ENCODE measurements around the gene IGDCC3.

The IGDCC3 gene

GRCh38 chr15:65395567-65396202 lies 17.9 kb upstream of the IGDCC3 start:
- Histone ChIP-seq H3K36me3 (ENCODE audit: insufficient read depth, low read length) (no peaks in the 10 kb centered on the region), H3K4me2 (ENCODE audit: insufficient read depth, low read length) (no peak overlapping the region)

GRCh38 chr15:65394936-65395335 lies 17.1 kb upstream of the IGDCC3 start:
- DNase-seq, result no peak
- H3K27ac ChIP-seq (ENCODE audit: low read length), result no peak overlapping the region
- H3K79me2 ChIP-seq (ENCODE audit: insufficient read depth, low read length), result no peaks in the 10 kb centered on the region
- no peak overlapping the region for H2AFZ ChIP-seq (ENCODE audit: low read depth, low read length)
- H3K9me3 ChIP-seq (ENCODE audit: insufficient read depth, low read length, severe bottlenecking), result no peaks in the 10 kb centered on the region
- H4K20me1 ChIP-seq (ENCODE audit: insufficient read depth, low read length), result no peaks in the 10 kb centered on the region
- no peak for TF ChIP-seq EZH2 (IDR thresholded peaks at IDR 0.05; ENCODE audit: borderline replicate concordance, low read depth, low read length, severe bottlenecking)
- no peak for TF ChIP-seq CTCF (IDR thresholded peaks at IDR 0.05; ENCODE audit: borderline replicate concordance, extremely low read depth, low read length, poor library complexity, severe bottlenecking)
- H3K36me3 ChIP-seq (ENCODE audit: insufficient read depth, low read length), result no peaks in the 10 kb centered on the region
- ATAC-seq (ENCODE audit: insufficient read depth, low read depth), result no peak
- no peak overlapping the region for H3K4me3 ChIP-seq (ENCODE audit: low read depth in 1 of 2, low read length in 2 of 2)
- no peak overlapping the region for H3K4me2 ChIP-seq (ENCODE audit: insufficient read depth, low read length)
- peaks cover 21% of the 10 kb centered on the region for H3K27me3 ChIP-seq (ENCODE audit: insufficient read depth, low read length, poor library complexity)
- no peaks in the 10 kb centered on the region for H3K4me1 ChIP-seq (ENCODE audit: insufficient read depth, low read length)
- H3K9ac ChIP-seq (ENCODE audit: low read depth, low read length), result no peak overlapping the region

More at GRCh38 chr15:65395567-65396202, 17.9 kb upstream of the IGDCC3 start:
- TF ChIP-seq CTCF (IDR thresholded peaks at IDR 0.05; ENCODE audit: borderline replicate concordance, extremely low read depth, low read length, poor library complexity, severe bottlenecking) (no peak), EZH2 (IDR thresholded peaks at IDR 0.05; ENCODE audit: borderline replicate concordance, low read depth, low read length, severe bottlenecking) (no peak)
- Histone ChIP-seq H4K20me1 (ENCODE audit: insufficient read depth, low read length) (0 out of 2 replicates have a peak, but pooled peaks cover 3% of the 10 kb centered on the region), H3K4me1 (ENCODE audit: insufficient read depth, low read length) (no peaks in the 10 kb centered on the region), H3K27ac (ENCODE audit: low read length) (no peak overlapping the region), H2AFZ (ENCODE audit: low read depth, low read length) (no peak overlapping the region), H3K4me3 (ENCODE audit: low read depth in 1 of 2, low read length in 2 of 2) (no peak overlapping the region), H3K9ac (ENCODE audit: low read depth, low read length) (no peak overlapping the region), H3K27me3 (ENCODE audit: insufficient read depth, low read length, poor library complexity) (peaks cover 16% of the 10 kb centered on the region), H3K9me3 (ENCODE audit: insufficient read depth, low read length, severe bottlenecking) (no peaks in the 10 kb centered on the region), H3K79me2 (ENCODE audit: insufficient read depth, low read length) (no peaks in the 10 kb centered on the region)
- ATAC-seq (ENCODE audit: insufficient read depth, low read depth) (no peak), DNase-seq (no peak)

GRCh38 chr15:65394280-65394789 lies 16.5 kb upstream of the IGDCC3 start:
- H3K4me3 ChIP-seq (ENCODE audit: low read depth in 1 of 2, low read length in 2 of 2), result no peak overlapping the region
- H3K27me3 ChIP-seq (ENCODE audit: insufficient read depth, low read length, poor library complexity), result peaks cover 23% of the 10 kb centered on the region
- H3K36me3 ChIP-seq (ENCODE audit: insufficient read depth, low read length), result no peaks in the 10 kb centered on the region
- H3K27ac ChIP-seq (ENCODE audit: low read length), result no peak overlapping the region
- no peaks in the 10 kb centered on the region for H4K20me1 ChIP-seq (ENCODE audit: insufficient read depth, low read length)
- no peaks in the 10 kb centered on the region for H3K9me3 ChIP-seq (ENCODE audit: insufficient read depth, low read length, severe bottlenecking)
- H3K79me2 ChIP-seq (ENCODE audit: insufficient read depth, low read length), result no peaks in the 10 kb centered on the region
- TF ChIP-seq EZH2 (IDR thresholded peaks at IDR 0.05; ENCODE audit: borderline replicate concordance, low read depth, low read length, severe bottlenecking) (no peak), CTCF (IDR thresholded peaks at IDR 0.05; ENCODE audit: borderline replicate concordance, extremely low read depth, low read length, poor library complexity, severe bottlenecking) (no peak)
- ATAC-seq (ENCODE audit: insufficient read depth, low read depth), result no peak
- no peak overlapping the region for H3K4me2 ChIP-seq (ENCODE audit: insufficient read depth, low read length)
- no peak overlapping the region for H3K9ac ChIP-seq (ENCODE audit: low read depth, low read length)
- no peak overlapping the region for H2AFZ ChIP-seq (ENCODE audit: low read depth, low read length)
- H3K4me1 ChIP-seq (ENCODE audit: insufficient read depth, low read length), result no peaks in the 10 kb centered on the region
- no peak for DNase-seq
